Measurements from ENCODE around the gene WFDC10B.
"Not testable (repeated sequence)": the region's sequence is repeated elsewhere in the genome, so short reads cannot be mapped to it uniquely, and the experiment has no call there.

The WFDC10B gene

GRCh38 chr20:45646875-45647274, 57.9 kb downstream of the WFDC10B start:
- DNase-seq: no peak

GRCh38 chr20:45645869-45646268, 59.0 kb downstream of the WFDC10B start:
- DNase-seq: not testable (repeated sequence)

DNA sequence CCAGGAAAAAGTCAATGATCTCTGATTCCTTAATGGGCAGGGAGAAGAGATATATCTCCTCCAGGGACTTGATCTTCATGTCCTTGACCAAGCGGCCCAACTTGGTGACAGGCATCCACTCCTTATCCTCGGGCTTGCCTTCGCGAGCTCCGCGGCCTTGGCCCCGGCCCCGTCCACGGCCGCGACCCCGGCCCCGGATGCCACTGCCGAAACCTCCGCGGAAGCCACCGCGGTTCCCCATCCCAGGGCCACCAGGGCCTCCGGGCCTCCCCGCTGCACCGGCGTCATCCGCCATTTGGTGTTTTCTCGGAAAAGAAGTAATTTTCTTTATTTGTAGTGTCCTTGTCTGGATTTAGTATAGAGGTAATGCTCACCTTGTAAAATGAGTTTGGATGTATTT, 63.7 kb downstream of the WFDC10B start:
- not testable (repeated sequence) for DNase-seq

DNA sequence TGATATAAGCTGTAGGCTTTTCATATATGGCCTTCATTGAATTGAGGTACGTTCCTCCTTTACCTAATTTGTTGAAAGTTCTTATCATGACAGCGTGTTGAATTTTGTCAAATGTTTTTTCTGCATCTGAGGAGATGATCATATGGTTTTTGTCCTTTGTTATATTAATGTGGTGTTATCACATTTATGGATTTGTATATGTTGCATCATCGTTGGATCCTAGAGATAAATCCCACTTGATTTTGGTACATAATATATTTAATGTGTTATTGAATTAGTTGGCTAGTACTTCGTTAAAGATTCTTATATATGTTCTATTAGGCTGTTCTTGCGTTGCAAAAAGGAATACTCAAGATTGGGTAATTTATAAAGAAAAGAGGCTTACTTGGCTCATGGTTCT, 65.1 kb downstream of the WFDC10B start:
- DNase-seq: no peak

DNA sequence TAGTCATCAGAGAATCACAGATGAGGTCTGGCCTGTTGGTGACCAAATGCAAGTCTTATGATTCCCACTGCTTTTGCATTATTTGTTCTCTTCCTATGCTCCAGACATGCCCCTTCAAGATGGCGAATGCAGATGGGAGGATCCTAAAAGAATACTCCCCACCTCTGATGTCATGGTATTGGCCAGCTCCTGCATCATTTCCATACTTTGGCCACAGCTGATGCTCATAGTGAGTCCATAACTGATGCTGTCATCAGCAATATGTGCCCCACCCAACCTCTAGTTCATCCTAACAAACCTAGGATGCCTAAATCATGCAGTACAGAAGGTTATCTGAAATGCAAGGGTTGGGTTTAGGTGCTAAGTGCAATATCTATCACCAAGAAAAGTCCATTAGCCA, 68.3 kb downstream of the WFDC10B start:
- no peak for DNase-seq

Measured in islet precursor cell (in vitro differentiated cells).